ENCODE results near the gene NOC3L.

Gene NOC3L

DNA sequence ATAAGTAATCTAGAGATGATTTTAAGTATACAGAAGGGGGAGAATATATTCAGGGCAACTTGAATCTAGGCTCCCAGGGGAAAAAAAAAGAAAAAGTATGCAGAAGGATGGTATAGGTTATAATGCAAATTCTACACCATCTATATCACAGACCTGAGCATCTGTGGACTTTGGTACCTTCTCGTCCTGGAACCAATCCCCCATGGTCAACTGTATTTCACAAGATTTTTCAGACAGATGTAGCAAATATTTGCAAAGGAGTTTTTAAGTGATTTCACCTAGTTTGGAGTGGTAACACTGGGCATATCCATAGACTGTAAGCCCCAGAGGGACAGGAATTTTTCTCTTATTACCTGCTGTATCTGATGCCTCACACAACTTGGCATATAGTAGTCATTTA, 58.8 kb downstream of the NOC3L start:
- DNase-seq (ENCODE audit: low read depth): no peak

DNA sequence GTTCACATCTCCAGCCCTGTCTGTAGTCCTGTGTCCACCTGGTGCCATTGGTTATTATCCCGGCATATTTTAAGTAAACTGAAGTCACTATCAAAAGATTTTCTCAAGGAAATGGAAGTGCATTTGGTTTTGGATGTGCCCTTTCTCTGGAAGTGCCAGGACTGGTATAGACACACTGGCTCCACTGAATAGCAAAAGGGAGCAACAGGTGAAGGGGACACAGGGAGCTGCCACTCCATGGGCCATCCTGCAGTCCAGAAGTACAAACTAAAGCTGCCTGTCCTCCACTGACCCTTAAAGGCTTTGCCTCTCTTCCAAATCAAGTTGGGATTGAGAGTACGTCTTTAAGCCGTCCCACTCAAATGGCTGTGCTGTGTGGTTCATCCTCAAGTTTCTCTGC, 62.7 kb downstream of the NOC3L start:
- no peak for DNase-seq (ENCODE audit: low read depth)

DNA sequence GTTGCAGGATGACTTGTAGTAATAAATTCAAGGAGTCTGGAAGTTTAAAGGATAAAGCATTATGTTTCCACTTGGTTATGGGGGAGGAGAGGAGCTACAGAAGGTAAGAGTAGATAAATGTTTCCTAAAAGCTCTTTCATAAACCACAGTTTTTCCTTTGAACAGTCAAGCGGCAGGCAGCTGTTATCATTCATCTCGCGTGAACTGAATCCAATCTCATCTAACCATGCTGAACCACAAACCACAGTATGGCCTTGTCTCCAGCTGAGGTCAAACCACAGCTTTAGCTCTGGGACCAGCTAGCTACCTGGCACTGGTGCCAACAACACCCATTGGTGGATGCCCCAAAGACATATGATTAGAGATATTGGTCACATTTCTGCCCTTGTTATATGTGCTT, 63.3 kb downstream of the NOC3L start:
- peak; percentile 18 for DNase-seq (ENCODE audit: low read depth)

DNA sequence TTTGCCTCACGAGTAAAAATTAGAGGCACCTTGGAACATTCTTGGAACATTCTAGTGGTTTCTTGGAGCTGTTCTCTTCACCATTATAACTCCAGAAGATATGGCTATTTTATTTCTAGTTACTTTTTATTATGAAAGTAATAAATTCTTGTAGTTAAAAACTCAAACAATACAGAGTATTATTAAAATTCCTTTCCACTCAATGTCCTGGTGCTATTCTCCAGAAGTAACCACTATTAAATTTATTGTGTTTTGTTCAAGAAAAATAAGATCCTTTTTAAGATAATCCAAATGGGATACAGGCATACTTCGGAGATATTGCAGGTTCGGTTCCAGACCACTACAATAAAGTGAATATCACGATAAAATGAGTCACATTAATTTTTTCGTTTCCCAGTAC, 68.6 kb downstream of the NOC3L start:
- no peak for DNase-seq (ENCODE audit: low read depth)

DNA sequence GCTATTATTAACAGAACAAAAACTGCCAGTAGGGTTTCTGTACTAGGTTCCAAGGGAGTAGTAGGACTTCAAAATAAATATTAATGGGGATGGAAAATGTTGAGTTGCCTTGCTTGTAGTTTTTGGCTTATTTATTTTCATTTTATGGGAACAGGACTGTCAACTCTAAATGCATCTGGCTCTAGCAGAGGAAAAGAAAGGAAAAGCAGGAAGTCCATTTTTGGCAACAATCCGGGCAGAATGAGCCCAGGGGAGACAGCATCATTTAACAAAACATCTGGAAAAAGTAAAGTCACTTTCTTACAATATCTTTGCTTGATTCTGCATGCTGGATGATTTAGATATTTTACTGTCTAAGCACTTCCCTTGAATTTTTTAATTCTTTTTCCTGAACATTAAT, 69.4 kb downstream of the NOC3L start:
- DNase-seq (ENCODE audit: low read depth): no peak

DNA sequence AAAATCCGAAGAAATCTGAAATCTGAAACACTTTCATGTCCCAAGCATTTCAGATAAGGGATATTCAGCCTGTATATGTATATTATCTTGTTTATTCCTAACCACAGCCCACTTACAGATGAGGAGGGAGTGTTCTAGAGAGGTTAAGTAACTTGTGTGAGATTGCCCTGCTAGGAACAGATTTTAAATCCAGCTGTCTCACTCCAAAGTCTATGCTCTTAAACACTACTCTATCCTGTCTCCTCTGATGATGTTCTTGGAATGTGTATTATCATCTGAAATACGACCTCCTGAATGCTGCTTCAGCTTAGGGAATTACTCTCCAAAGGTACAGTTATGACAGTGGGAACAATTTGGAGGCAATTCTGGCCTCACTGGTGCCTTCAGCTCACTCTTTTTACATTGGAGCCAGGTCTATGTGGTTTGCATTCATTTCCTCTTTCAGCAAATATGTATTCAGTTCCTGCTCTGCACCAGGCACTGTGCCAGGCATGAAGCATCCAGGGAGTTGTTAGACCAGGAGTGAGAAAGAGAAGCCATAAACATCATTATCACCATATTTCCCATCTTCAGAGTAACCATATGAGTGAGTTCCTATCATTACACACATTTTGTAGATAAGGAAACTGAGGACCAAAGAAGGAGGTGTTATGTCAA, 70.2 kb downstream of the NOC3L start:
- DNase-seq (ENCODE audit: low read depth): no peak

DNA sequence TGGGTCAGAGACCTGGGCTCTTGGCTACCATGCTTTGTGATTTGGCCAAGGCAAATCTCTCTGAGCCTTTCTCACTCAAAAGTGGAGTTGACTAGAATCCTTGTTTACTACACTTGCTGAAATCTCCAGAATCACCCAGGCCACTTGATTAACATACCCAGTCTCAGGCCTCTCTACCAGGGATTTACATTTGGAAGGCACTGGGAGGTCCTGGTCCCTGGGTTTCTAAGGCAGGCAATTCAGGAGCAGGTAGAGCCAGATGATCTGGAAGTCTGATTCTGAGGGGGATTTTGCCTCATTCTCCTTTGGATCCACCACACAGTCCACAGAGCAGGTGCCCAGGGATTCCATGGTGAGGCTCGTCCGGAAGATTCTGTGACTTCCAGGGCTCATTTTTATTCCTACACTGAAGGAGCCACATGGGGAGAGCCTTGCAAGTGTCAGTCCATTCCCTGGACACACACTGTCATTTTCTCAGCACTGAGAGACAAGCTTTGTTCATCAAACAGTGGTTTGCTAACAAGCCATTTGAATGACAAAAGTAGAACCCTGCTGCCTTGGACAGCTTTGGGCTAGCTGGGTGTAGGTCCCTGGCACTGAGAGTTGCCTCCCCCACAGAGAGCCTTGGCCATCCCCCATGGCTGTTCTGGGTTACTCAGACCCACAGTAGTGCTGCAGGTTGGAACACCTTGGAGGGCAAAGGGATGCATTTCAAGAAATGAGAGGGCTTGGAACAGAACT, 74.2 kb downstream of the NOC3L start:
- DNase-seq (ENCODE audit: low read depth): no peak

DNA sequence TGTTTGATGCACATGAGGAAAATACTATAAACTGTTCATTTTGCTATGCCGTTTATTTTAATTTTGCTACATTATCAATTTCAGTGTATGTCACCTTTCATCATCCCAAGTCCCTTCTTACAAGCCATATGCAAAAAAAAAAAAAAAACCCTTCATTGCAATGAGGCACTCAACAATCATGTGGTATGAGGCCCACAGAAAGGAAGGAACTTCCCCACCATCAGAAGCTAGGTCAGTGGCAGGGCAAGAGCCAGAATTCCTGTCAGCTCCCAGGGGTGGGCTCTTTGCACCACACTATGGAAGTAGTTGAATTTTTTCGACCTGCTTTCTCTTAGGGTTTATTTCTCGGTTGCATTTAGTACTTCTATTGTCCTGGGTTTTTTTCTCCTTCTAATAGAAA, 75.4 kb downstream of the NOC3L start:
- DNase-seq (ENCODE audit: low read depth): no peak

DNA sequence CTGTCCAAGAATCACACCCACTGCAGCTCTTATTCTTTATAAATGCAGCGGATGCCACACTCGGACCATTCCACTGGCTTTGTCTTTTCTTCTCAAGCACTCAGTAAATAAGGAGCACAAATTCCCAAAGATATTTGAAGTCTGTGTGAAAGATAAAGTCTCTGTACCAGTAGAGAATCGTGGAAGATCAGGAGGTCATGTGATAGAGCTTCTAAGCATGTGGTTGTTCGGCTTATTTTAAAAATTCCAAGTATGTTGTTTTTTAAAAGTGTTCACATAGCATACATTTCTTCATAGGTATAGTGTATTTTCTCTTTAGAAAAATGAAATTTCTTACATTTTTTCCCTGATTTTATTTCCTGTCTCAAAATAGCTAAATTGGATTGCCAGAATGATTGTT, 75.8 kb downstream of the NOC3L start:
- no peak for DNase-seq (ENCODE audit: low read depth)

DNA sequence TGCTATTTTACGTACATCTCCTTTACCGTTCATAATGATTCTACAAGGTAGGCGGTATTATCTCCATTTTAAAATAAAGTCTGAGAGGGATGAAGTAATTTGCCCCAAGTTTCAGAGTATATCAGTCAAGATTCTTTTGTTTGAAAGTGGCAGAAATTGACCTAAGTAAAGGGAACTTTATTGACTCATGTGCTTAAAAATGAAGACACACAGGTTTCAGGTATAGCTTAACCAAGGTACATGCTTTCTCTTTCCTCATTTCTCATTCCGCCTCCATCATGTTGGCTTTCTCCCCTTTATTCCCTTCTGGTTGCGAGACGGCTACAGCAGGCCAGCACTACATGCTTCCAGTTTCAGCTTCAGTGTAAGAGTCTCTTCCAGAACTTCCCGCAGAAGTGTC, 77.5 kb downstream of the NOC3L start:
- no peak for DNase-seq (ENCODE audit: low read depth)

All from activated T-cell treated with anti-CD3 and anti-CD28 coated beads for 24 hours (primary cell).